Hepatocyte (in vitro differentiated cells): ENCODE measurements around the gene RSRC2. TPM values are rescaled to one million over a fixed set of nuclear protein-coding genes. Genes with fewer than 3 reads are reported as not detected.

Experiments
- DNase-seq: peaks from one replicate; pipeline ENCODE4 v3.0.0-alpha.2; 2016; ENCODE audit warnings: low spot score
- H2AFZ ChIP-seq: fragments of 200-600 bp; sonication (generic); 2 replicates; pipeline ENCODE4 v1.6.0; 2016; ENCODE audit warnings: antibody characterized with exemption, mild to moderate bottlenecking
- H3K27ac ChIP-seq: fragments of 200-600 bp; sonication (generic); 2 replicates; pipeline ENCODE4 v1.5.1; 2016; ENCODE audit warnings: mild to moderate bottlenecking
- H3K27me3 ChIP-seq: fragments of 200-600 bp; sonication (generic); 2 replicates; pipeline ENCODE4 v1.6.1; 2016
- H3K36me3 ChIP-seq: fragments of 200-600 bp; sonication (generic); replicated peaks from 2 replicates; pipeline ENCODE4 v1.5.1; 2016; ENCODE audit warnings: low read depth; ENCODE audit not compliant: insufficient read depth
- H3K4me1 ChIP-seq: fragments of 200-600 bp; sonication (generic); 2 replicates; pipeline ENCODE4 v1.5.1; 2016; ENCODE audit warnings: mild to moderate bottlenecking, moderate library complexity; ENCODE audit not compliant: insufficient read depth
- H3K4me2 ChIP-seq: fragments of 200-600 bp; sonication (generic); 2 replicates; pipeline ENCODE4 v1.6.0; 2016
- H3K4me3 ChIP-seq: fragments of 200-600 bp; sonication (generic); 2 replicates; pipeline ENCODE4 v1.5.1; 2016; ENCODE audit warnings: mild to moderate bottlenecking
- H3K79me2 ChIP-seq: fragments of 200-600 bp; sonication (generic); 2 replicates; pipeline ENCODE4 v1.6.0; 2017; ENCODE audit warnings: mild to moderate bottlenecking
- H3K9me2 ChIP-seq: fragments of 200-600 bp; sonication (generic); replicated peaks from 2 replicates; pipeline ENCODE4 v1.6.0; 2017; ENCODE audit warnings: mild to moderate bottlenecking; ENCODE audit not compliant: insufficient read depth
- H3K9me3 ChIP-seq: fragments of 200-600 bp; sonication (generic); 2 replicates; pipeline ENCODE4 v1.5.1; 2016; ENCODE audit warnings: low read depth, mild to moderate bottlenecking
- H4K20me1 ChIP-seq: fragments of 200-600 bp; sonication (generic); 2 replicates; pipeline ENCODE4 v1.6.0; 2016; ENCODE audit warnings: mild to moderate bottlenecking; ENCODE audit not compliant: insufficient read depth, poor library complexity, severe bottlenecking
- EZH2 ChIP-seq: fragments of 200-600 bp; sonication (generic); IDR thresholded peaks from 2 replicates; pipeline ENCODE4 v1.6.1; 2016; ENCODE audit warnings: antibody characterized with exemption, mild to moderate bottlenecking, borderline replicate concordance
- EZH2phosphoT487 ChIP-seq: fragments of 200-600 bp; sonication (generic); IDR thresholded peaks from one replicate; pipeline ENCODE4 v1.6.1; 2018; ENCODE audit warnings: antibody characterized with exemption, mild to moderate bottlenecking, low read depth, moderate library complexity; ENCODE audit not compliant: unreplicated experiment, severe bottlenecking
- WGBS: methylation state at CpG from one replicate; pipeline ENCODE4 v1.1.6; 2016; ENCODE audit warnings: low lambda C conversion rate; ENCODE audit errors: missing lambda C conversion rate; 5-methylcytosine and 5-hydroxymethylcytosine counted together
- polyA plus RNA-seq: library from polyadenylated mRNA; unstranded; fragments of >200 nt; fragmentation: Nextera tagmentation; extraction: Ambion mirVana; gene quantifications from 2 replicates; pipeline ENCODE4 v1.2.1, GENCODE V29; 2016
- total RNA-seq: library from RNA; depleted of rRNA; stranded (reverse); fragments of >200 nt; gene quantifications from 2 replicates; pipeline ENCODE4 v1.2.3, GENCODE V29; 2014
- TF ChIP-seq, protein P1 (sequence below): fragments of 200-600 bp; sonication (generic); IDR thresholded peaks from 2 replicates; pipeline ENCODE4 v1.5.1; 2016; ENCODE audit warnings: antibody characterized with exemption, mild to moderate bottlenecking; ENCODE audit not compliant: poor library complexity

The RSRC2 gene
- total and polyA plus RNA-seq, 2 experiments from 2014 or later = 53.6 to 90.9 TPM

DNA sequence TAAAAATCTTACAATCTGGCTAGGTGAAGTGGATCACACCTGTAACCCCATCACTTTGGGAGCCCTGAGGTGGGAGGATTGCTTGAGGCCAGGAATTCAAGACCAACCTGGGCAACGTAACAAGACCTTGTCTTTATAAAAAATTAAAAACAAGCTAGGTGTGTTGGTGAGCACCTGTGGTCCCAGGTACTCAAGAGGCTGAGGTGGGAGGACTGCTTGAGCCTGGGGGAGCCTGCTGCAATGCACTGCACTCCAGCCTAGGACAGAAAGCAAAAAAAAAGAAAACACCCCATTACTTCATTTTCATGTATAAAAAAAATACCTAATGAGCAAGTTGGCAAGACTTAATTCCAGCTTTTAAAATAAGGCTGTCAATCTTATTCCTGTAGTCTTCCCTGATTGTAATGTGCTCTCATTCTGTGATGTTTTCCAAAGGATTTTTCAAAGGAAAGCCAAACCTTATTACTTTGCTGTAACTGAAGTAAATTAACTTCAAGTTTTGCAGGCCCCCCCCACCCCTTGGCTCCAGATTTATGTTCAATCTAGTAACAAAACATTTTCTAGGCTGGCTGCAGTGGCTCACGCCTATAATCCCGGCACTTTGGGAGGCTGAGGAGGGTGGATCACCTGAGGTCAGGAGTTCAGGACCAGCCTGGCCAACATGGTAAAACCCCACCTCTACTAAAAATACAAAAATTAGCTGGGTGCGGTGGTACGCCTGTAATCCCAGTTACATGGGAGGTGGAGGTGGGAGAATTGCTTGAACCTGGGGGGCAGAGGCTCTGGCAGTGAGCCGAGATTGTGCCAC, 22.7 kb downstream of the RSRC2 start:
- WGBS = 87% methylated on average over 6 of the region's 6 CpGs
- Histone ChIP-seq H3K36me3 (no peaks in the 10 kb centered on the region), H3K9me2 (no peaks in the 10 kb centered on the region), H4K20me1 (peaks cover 20% of the 10 kb centered on the region), H3K9me3 (no peaks in the 10 kb centered on the region), H3K4me2 (no peak overlapping the region), H3K4me3 (no peak overlapping the region), H2AFZ (no peak overlapping the region), H3K4me1 (peaks cover 5% of the 10 kb centered on the region), H3K27me3 (no peaks in the 10 kb centered on the region), H3K79me2 (peaks cover 25% of the 10 kb centered on the region), H3K27ac (no peak overlapping the region)
- no peak for DNase-seq
- no peak for TF ChIP-seq EZH2
- TF ChIP-seq EZH2phosphoT487 = no peak
- TF ChIP-seq, protein P1, sequence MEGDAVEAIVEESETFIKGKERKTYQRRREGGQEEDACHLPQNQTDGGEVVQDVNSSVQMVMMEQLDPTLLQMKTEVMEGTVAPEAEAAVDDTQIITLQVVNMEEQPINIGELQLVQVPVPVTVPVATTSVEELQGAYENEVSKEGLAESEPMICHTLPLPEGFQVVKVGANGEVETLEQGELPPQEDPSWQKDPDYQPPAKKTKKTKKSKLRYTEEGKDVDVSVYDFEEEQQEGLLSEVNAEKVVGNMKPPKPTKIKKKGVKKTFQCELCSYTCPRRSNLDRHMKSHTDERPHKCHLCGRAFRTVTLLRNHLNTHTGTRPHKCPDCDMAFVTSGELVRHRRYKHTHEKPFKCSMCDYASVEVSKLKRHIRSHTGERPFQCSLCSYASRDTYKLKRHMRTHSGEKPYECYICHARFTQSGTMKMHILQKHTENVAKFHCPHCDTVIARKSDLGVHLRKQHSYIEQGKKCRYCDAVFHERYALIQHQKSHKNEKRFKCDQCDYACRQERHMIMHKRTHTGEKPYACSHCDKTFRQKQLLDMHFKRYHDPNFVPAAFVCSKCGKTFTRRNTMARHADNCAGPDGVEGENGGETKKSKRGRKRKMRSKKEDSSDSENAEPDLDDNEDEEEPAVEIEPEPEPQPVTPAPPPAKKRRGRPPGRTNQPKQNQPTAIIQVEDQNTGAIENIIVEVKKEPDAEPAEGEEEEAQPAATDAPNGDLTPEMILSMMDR = no peak

DNA sequence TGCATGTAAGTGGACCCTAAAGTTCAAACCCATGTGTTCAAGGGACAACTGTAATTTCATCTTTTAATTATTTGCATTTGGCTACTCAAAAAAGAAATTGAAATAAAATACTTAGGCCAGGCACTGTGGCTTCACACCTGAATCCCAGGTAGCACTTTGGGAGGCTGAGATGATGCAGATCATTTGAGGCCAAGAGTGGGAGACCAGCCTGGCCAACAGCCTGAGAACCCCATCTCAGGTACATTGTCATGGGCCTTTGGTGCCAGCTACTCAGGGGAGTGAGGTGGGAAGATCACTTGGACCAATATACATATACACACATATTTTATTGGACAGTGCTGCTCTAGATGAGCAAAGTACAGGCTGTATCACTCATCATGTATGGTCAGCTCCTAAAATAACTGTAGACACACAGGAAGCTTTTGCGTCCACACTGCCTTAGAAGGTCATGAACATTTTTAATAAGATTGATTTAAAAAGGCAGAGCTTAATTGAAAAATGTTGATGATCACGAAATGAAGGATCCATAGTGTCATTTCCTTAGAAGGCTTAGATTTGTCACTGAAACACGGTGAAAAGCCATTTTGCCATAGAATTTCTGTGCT, 23.5 kb downstream of the RSRC2 start:
- Histone ChIP-seq H4K20me1 (peaks cover 18% of the 10 kb centered on the region), H3K79me2 (peaks cover 26% of the 10 kb centered on the region), H2AFZ (no peak overlapping the region), H3K36me3 (no peaks in the 10 kb centered on the region), H3K27ac (no peak overlapping the region), H3K9me3 (no peaks in the 10 kb centered on the region), H3K4me1 (peaks cover 12% of the 10 kb centered on the region), H3K9me2 (no peaks in the 10 kb centered on the region), H3K4me2 (no peak overlapping the region), H3K27me3 (no peaks in the 10 kb centered on the region), H3K4me3 (no peak overlapping the region)
- 96% methylated on average over 3 of the region's 3 CpGs for WGBS
- TF ChIP-seq, protein P1 = no peak
- TF ChIP-seq EZH2phosphoT487 = no peak
- TF ChIP-seq EZH2 = no peak
- DNase-seq = no peak

DNA sequence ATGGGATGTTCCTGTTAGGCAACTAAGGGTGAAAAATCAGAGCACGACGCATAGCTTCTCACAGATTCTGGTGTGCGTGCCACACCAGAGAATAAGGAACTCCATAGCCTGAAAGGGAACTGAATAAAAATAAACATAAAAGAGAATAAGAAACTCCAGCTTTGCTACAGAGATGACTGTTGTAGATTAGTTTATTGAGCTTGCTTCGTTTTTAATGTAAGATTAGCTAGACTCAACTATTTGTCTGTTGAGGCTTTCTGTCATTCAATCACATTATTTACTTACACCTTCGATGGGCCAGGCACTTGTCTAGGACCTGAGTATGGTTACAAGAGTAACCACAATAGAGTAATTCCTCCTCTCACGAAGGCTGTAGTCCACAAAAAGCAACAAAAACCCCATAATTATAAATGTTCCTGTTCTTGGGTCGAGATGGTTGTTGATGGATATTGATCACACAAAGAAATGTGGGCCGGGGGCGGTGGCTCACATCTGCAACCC, 25.2 kb downstream of the RSRC2 start:
- Histone ChIP-seq H3K36me3 (no peaks in the 10 kb centered on the region), H3K27ac (peak overlapping the region; percentile 54), H3K9me2 (no peaks in the 10 kb centered on the region), H3K4me2 (peak overlapping the region; percentile 71), H3K79me2 (peaks cover 37% of the 10 kb centered on the region), H3K4me1 (peaks cover 16% of the 10 kb centered on the region), H2AFZ (peak overlapping the region; percentile 28), H3K9me3 (no peaks in the 10 kb centered on the region), H4K20me1 (peaks cover 12% of the 10 kb centered on the region), H3K27me3 (no peaks in the 10 kb centered on the region), H3K4me3 (no peak overlapping the region)
- WGBS = 89% methylated on average over 9 of the region's 9 CpGs
- no peak for DNase-seq
- TF ChIP-seq EZH2phosphoT487 (no peak), EZH2 (no peak)
- TF ChIP-seq, protein P1 = no peak
